SK-N-SH (cell line): ENCODE measurements around the gene AFAP1L1.
A peak's percentile ranks its signal among the peaks of the same experiment; 100 is the strongest.

Experiments used
- CHD2 ChIP-seq: fragments of 150-350 bp; IDR thresholded peaks from 2 replicates; pipeline ENCODE4 v1.6.1; 2018; ENCODE audit warnings: low read length; ENCODE audit not compliant: partially characterized antibody
- EP300 ChIP-seq, 2 experiments: IDR thresholded peaks; 2 replicates each; pipeline versions ENCODE4 v1.4.0 to v1.6.1; 2012; ENCODE audit warnings: borderline replicate concordance in 1 of 2, low read depth in 1 of 2, low read length in 1 of 2
- FOXM1 ChIP-seq: IDR thresholded peaks from 2 replicates; pipeline ENCODE4 v1.4.0; 2012; ENCODE audit warnings: low read depth, mild to moderate bottlenecking
- NRF1 ChIP-seq: IDR thresholded peaks from 2 replicates; pipeline ENCODE4 v1.6.1; 2012; ENCODE audit warnings: low read depth, mild to moderate bottlenecking, low read length
- POLR2AphosphoS5 ChIP-seq: IDR thresholded peaks from 2 replicates; pipeline ENCODE4 v1.6.1; 2012; ENCODE audit warnings: low read depth, low read length
- RAD21 ChIP-seq: IDR thresholded peaks from 2 replicates; pipeline ENCODE4 v1.6.1; 2012; ENCODE audit warnings: mild to moderate bottlenecking, low read length
- RCOR1 ChIP-seq: fragments of 150-350 bp; IDR thresholded peaks from 2 replicates; pipeline ENCODE4 v1.6.1; 2017; ENCODE audit warnings: antibody characterized with exemption, low read length
- RXRA ChIP-seq: IDR thresholded peaks from 2 replicates; pipeline ENCODE4 v1.4.0; 2012; ENCODE audit warnings: low read depth, mild to moderate bottlenecking, borderline replicate concordance
- SIN3A ChIP-seq: IDR thresholded peaks from 2 replicates; pipeline ENCODE4 v1.6.1; 2012; ENCODE audit warnings: low read depth, mild to moderate bottlenecking, low read length, moderate library complexity, borderline replicate concordance
- TAF1 ChIP-seq: IDR thresholded peaks from 2 replicates; pipeline ENCODE4 v1.6.1; 2012; ENCODE audit warnings: low read depth, mild to moderate bottlenecking, low read length, moderate library complexity, borderline replicate concordance
- TF ChIP-seq, protein P1 (sequence below): fragments of 200-600 bp; sonication (generic); IDR thresholded peaks from 2 replicates; pipeline ENCODE4 v1.6.1; 2017; ENCODE audit warnings: antibody characterized with exemption, mild to moderate bottlenecking, moderate library complexity
- TF ChIP-seq, protein P2 (sequence below): IDR thresholded peaks from 2 replicates; pipeline ENCODE4; 2012
- TF ChIP-seq, protein P3 (sequence below): fragments of 150-350 bp; IDR thresholded peaks from 2 replicates; pipeline ENCODE4 v1.6.1; 2017; ENCODE audit warnings: antibody characterized with exemption, low read length, low read depth, borderline replicate concordance
- TF ChIP-seq, protein P4 (sequence below): IDR thresholded peaks from 2 replicates; pipeline ENCODE4 v1.4.0; 2012; ENCODE audit warnings: low read depth

DNA sequence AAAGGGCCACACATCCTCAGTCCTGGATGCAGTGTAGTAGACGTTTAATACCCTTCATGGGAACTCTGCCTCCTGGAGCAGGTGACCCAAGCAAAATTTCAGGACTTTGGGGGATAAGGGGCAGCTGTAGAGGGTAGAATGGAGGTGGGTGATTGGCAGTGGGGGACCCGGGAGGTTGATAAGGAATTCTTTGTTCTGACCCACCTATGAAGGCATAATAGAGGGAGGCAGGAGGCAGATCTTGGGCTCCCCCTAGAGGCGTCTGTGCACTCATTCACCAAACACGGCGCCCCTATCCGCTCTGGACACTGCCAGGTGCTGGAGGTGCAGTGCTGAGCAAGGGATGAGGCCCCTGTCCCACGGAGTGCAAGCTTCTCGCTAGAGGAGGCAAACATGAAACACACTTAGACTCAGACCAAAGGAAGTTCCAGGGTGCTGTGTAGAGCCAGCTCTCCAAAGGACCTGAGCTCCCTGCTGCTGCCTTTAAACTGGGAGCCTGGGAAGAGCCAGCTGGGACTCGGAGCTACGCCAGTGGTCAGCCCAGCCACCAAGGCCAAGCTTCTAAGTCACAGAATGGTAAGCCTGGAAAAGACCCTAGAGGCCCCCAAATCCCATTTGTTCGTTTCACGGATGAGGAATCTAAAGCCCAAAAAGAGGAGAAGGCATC lies 99.8 kb downstream of the AFAP1L1 start:
- TF ChIP-seq, protein P1, sequence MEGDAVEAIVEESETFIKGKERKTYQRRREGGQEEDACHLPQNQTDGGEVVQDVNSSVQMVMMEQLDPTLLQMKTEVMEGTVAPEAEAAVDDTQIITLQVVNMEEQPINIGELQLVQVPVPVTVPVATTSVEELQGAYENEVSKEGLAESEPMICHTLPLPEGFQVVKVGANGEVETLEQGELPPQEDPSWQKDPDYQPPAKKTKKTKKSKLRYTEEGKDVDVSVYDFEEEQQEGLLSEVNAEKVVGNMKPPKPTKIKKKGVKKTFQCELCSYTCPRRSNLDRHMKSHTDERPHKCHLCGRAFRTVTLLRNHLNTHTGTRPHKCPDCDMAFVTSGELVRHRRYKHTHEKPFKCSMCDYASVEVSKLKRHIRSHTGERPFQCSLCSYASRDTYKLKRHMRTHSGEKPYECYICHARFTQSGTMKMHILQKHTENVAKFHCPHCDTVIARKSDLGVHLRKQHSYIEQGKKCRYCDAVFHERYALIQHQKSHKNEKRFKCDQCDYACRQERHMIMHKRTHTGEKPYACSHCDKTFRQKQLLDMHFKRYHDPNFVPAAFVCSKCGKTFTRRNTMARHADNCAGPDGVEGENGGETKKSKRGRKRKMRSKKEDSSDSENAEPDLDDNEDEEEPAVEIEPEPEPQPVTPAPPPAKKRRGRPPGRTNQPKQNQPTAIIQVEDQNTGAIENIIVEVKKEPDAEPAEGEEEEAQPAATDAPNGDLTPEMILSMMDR: peak; percentile 71
- TF ChIP-seq TAF1: no peak
- TF ChIP-seq, protein P2, sequence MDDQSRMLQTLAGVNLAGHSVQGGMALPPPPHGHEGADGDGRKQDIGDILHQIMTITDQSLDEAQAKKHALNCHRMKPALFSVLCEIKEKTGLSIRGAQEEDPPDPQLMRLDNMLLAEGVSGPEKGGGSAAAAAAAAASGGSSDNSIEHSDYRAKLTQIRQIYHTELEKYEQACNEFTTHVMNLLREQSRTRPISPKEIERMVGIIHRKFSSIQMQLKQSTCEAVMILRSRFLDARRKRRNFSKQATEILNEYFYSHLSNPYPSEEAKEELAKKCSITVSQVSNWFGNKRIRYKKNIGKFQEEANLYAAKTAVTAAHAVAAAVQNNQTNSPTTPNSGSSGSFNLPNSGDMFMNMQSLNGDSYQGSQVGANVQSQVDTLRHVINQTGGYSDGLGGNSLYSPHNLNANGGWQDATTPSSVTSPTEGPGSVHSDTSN: no peak
- TF ChIP-seq, protein P3, sequence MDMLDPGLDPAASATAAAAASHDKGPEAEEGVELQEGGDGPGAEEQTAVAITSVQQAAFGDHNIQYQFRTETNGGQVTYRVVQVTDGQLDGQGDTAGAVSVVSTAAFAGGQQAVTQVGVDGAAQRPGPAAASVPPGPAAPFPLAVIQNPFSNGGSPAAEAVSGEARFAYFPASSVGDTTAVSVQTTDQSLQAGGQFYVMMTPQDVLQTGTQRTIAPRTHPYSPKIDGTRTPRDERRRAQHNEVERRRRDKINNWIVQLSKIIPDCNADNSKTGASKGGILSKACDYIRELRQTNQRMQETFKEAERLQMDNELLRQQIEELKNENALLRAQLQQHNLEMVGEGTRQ: no peak
- TF ChIP-seq NRF1: no peak
- no peak for TF ChIP-seq CHD2
- no peak for TF ChIP-seq EP300 (IDR thresholded peaks at IDR 0.05; ENCODE audit: borderline replicate concordance in 1 of 2, low read depth in 1 of 2, low read length in 1 of 2)
- no peak for TF ChIP-seq RCOR1
- TF ChIP-seq POLR2AphosphoS5: no peak
- TF ChIP-seq SIN3A: no peak
- TF ChIP-seq RXRA: no peak
- no peak for TF ChIP-seq FOXM1
- TF ChIP-seq, protein P4, sequence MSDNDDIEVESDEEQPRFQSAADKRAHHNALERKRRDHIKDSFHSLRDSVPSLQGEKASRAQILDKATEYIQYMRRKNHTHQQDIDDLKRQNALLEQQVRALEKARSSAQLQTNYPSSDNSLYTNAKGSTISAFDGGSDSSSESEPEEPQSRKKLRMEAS: no peak
- peak; percentile 75 for TF ChIP-seq RAD21
